ENCODE measurements around the gene SEMA3B. TPM values are rescaled to one million over a fixed set of nuclear protein-coding genes. Genes with fewer than 3 reads are reported as not detected.
A peak's percentile ranks its signal among the peaks of the same experiment; 100 is the strongest.
"Not testable (repeated sequence)": the region's sequence is repeated elsewhere in the genome, so short reads cannot be mapped to it uniquely, and the experiment has no call there.

Gene SEMA3B
- polyA plus RNA-seq, 3 donors: 0.56 TPM; not detected in 2

- Histone ChIP-seq H3K9me3 (replicated peaks in 1 of 2; ENCODE audit: control insufficient read depth in 1 of 2, insufficient read depth in 1 of 2, low read length in 2 of 2) (peaks cover 0 to 23% of the 10 kb centered on the region in 2 donors), H2AFZ (ENCODE audit: insufficient read depth, low read depth, low read length, poor library complexity, severe bottlenecking) (no peak overlapping the region), H3K36me3 (replicated peaks in 1 of 2; ENCODE audit: control insufficient read depth in 1 of 2, insufficient read depth in 2 of 2, low read length in 2 of 2) (no peaks in the 10 kb centered on the region), H3K27ac (ENCODE audit: low read depth in 1 of 2, low read length in 2 of 2) (peak overlapping the region in 1 of 2 donors; percentile 26), H3K27me3 (ENCODE audit: control insufficient read depth in 2 of 2, insufficient read depth in 2 of 2, low read length in 2 of 2) (no peaks in the 10 kb centered on the region), H3K4me2 (replicated peaks; ENCODE audit: extremely low read depth, low read length, poor library complexity, severe bottlenecking) (no peak overlapping the region), H3K4me1 (ENCODE audit: control insufficient read depth in 1 of 2, insufficient read depth in 2 of 2, low read length in 2 of 2) (peaks cover 16 to 17% of the 10 kb centered on the region in 2 donors), H3K9ac (ENCODE audit: insufficient read depth, low read length, poor library complexity, severe bottlenecking) (no peak overlapping the region), H3K4me3 (replicated peaks in 1 of 3; ENCODE audit: low read depth in 2 of 3, low read length in 3 of 3) (no peak overlapping the region), H3K79me2 (ENCODE audit: insufficient read depth, low read length) (peaks cover 17% of the 10 kb centered on the region), H4K20me1 (ENCODE audit: insufficient read depth, low read length) (no peaks in the 10 kb centered on the region)
- DNase-seq: peak in 1 of 3 donors; percentile 7
- no peak for TF ChIP-seq CTCF (IDR thresholded peaks at IDR 0.05)
- peaks cover 21% of the 10 kb centered on the region for H3K4me1 Mint-ChIP-seq
- H3K27me3 Mint-ChIP-seq (ENCODE audit: low read depth in 3 of 3): no peaks in the 10 kb centered on the region
- H3K4me3 Mint-ChIP-seq: no peak overlapping the region
- H3K9me3 Mint-ChIP-seq: peaks cover 0 to 23% (median 19%) of the 10 kb centered on the region in 7 donors
- no peak overlapping the region for H3K27ac Mint-ChIP-seq
- intact Hi-C loops (cut with micrococcal nuclease): no loop called here
- H3K36me3 Mint-ChIP-seq: peaks cover 0 to 8% of the 10 kb centered on the region in 2 donors
Observed at GRCh38 chr3:50304601-50305000, 35.7 kb downstream of the SEMA3B start.

DNA sequence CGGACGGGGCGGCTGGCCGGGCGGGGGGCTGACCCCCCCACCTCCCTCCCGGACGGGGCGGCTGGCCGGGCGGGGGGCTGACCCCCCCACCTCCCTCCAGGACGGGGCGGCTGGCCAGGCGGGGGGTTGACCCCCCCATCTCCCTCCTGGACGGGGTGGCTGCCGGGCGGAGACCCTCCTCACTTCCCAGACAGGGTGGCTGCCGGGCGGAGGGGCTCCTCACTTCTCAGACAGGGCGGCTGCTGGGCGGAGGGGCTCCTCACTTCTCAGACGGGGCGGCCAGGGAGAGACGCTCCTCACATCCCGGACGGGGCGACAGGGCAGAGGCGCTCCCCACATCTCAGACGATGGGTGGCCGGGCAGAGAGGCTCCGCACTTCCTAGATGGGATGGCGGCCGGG lies 43.1 kb downstream of the SEMA3B start:
- H3K79me2 ChIP-seq (ENCODE audit: insufficient read depth, low read length); H3K27ac ChIP-seq (ENCODE audit: low read depth in 1 of 2, low read length in 2 of 2); H3K27me3 Mint-ChIP-seq (ENCODE audit: low read depth in 3 of 3); H2AFZ ChIP-seq (ENCODE audit: insufficient read depth, low read depth, low read length, poor library complexity, severe bottlenecking); H3K27ac Mint-ChIP-seq; H3K4me3 ChIP-seq (replicated peaks in 1 of 3; ENCODE audit: low read depth in 2 of 3, low read length in 3 of 3); H3K27me3 ChIP-seq (ENCODE audit: control insufficient read depth in 2 of 2, insufficient read depth in 2 of 2, low read length in 2 of 2); H4K20me1 ChIP-seq (ENCODE audit: insufficient read depth, low read length); H3K4me1 ChIP-seq (ENCODE audit: control insufficient read depth in 1 of 2, insufficient read depth in 2 of 2, low read length in 2 of 2); H3K9ac ChIP-seq (ENCODE audit: insufficient read depth, low read length, poor library complexity, severe bottlenecking); DNase-seq; intact Hi-C loops (cut with micrococcal nuclease); H3K4me2 ChIP-seq (replicated peaks; ENCODE audit: extremely low read depth, low read length, poor library complexity, severe bottlenecking); H3K4me3 Mint-ChIP-seq: not testable (repeated sequence)
- Histone ChIP-seq H3K9me3 (replicated peaks in 1 of 2; ENCODE audit: control insufficient read depth in 1 of 2, insufficient read depth in 1 of 2, low read length in 2 of 2) (peaks cover 0 to 21% of the 10 kb centered on the region in 2 donors), H3K36me3 (replicated peaks in 1 of 2; ENCODE audit: control insufficient read depth in 1 of 2, insufficient read depth in 2 of 2, low read length in 2 of 2) (peaks cover 0 to 15% of the 10 kb centered on the region in 2 donors)
- peaks cover 13% of the 10 kb centered on the region for H3K4me1 Mint-ChIP-seq
- no CpG with 5 or more reads among the region's 32 CpGs for WGBS (ENCODE audit: insufficient coverage)
- peaks cover 19 to 29% of the 10 kb centered on the region in 2 donors for H3K36me3 Mint-ChIP-seq
- H3K9me3 Mint-ChIP-seq: peaks cover 0 to 24% (median 15%) of the 10 kb centered on the region in 7 donors

All from CD14-positive monocyte (primary cell).